Measurements from ENCODE around the gene SPN. TPM values are rescaled to one million over a fixed set of nuclear protein-coding genes. Genes with fewer than 3 reads are reported as not detected.
"Not testable (repeated sequence)": the region's sequence is repeated elsewhere in the genome, so short reads cannot be mapped to it uniquely, and the experiment has no call there.

SPN gene, protein sequence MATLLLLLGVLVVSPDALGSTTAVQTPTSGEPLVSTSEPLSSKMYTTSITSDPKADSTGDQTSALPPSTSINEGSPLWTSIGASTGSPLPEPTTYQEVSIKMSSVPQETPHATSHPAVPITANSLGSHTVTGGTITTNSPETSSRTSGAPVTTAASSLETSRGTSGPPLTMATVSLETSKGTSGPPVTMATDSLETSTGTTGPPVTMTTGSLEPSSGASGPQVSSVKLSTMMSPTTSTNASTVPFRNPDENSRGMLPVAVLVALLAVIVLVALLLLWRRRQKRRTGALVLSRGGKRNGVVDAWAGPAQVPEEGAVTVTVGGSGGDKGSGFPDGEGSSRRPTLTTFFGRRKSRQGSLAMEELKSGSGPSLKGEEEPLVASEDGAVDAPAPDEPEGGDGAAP
- total RNA-seq = 5.4 TPM

- intact Hi-C loops (cut with DNase I) = no loop called here
- DNase-seq (ENCODE audit: low spot score) (no peak), ATAC-seq (no peak)
Measured at GRCh38 chr16:29663016-29663806, at the start of gene SPN. Gene SPN, plus strand, starts transcription at chr16:29663247. Its CDS starts 482 bp downstream, at chr16:29663729.

DNA sequence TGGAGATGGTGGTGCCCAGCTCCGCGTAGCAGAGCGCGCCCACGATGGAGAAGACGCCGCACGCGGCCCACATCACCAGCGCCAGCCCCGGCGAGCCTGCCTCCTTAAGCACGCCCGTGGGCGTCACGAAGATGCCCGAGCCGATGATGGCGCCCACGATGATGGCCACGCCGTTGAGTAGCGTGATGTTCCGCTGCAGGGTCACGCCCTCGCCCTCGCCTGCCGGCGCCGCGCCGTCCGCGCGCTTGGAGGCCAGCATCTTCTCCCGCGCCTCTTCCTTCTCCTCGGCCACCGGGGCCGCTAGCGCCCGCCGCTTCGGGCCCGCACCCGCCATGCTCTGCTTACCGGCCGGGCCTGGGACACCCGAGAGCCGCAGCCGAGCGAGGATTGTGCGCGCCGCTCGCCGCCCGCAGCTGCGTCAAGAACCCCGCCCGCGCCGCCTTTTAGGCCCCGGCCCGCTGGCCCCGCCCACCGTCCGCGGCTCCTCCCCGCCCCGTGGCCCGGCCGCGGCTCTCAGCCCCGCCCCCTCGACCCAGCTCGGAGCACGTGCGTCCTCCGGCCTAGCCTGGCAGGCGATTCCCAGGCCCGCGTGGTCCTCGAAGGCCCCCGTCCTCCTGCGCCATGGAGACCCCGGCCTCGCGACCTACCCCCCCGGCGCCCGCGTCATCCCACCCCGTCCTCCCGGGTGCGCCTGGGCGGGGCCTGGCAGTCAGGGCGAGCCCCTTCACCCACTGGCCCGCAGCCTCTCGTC is 49.6 kb upstream of the SPN start:
- intact Hi-C loops (cut with DNase I) = not testable (repeated sequence)
- DNase-seq (ENCODE audit: low spot score) (peak; percentile 92), ATAC-seq (peak; percentile 83)

GRCh38 chr16:29614691-29615314 is 48.2 kb upstream of the SPN start:
- intact Hi-C loops (cut with DNase I); DNase-seq (ENCODE audit: low spot score): not testable (repeated sequence)
- ATAC-seq = peak; percentile 23

DNA sequence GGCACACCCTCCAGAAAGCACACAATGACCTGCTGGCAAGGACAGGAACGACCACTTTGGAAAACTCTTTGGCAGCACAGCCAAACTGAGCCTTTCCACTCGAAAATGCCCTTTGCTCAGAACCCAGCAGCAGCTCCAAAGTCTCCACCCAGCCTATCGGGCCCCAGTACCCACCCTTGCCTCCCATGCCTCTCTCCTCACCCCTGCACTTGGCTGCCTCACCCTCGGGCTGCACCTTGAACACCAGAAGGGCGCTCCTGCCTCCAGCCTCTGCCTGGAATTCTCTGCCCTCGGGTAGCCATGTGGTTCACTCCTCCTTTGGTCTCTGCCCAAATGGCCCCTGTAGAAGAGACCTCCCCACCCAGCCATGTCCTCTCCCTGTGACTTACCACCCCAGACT is 46.9 kb upstream of the SPN start:
- ATAC-seq; intact Hi-C loops (cut with DNase I); DNase-seq (ENCODE audit: low spot score): not testable (repeated sequence)

- ATAC-seq; DNase-seq (ENCODE audit: low spot score); intact Hi-C loops (cut with DNase I): not testable (repeated sequence)
Measured at GRCh38 chr16:29620591-29620990, 42.5 kb upstream of the SPN start.

DNA sequence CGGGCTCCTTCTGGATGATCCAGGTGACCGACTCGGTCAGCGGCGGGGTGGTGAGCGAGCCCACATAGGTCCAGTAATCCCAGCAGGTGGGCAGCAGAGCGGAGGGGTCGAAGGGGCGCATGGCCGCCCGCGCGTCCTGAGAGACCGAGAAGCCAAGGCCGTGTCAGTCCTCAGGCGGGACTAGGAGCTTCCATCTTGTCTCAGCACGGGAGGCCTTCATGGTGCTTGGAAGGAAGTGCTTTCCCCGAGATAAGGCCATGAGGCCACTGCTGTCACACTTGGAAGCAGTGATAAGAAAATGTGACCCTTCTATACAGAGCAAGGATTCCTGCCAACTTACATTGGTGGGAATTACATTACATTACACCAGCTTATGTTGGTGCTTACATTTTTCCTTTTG is 40.3 kb upstream of the SPN start:
- ATAC-seq; DNase-seq (ENCODE audit: low spot score); intact Hi-C loops (cut with DNase I): not testable (repeated sequence)

- DNase-seq (ENCODE audit: low spot score); ATAC-seq; intact Hi-C loops (cut with DNase I): not testable (repeated sequence)
Measured at GRCh38 chr16:29623253-29623652, 39.8 kb upstream of the SPN start.

- ATAC-seq; DNase-seq (ENCODE audit: low spot score); intact Hi-C loops (cut with DNase I): not testable (repeated sequence)
Measured at GRCh38 chr16:29625114-29625513, 37.9 kb upstream of the SPN start.

GRCh38 chr16:29626778-29627331 is 36.2 kb upstream of the SPN start:
- DNase-seq (ENCODE audit: low spot score); intact Hi-C loops (cut with DNase I): not testable (repeated sequence)
- peak; percentile 39 for ATAC-seq

- ATAC-seq; intact Hi-C loops (cut with DNase I); DNase-seq (ENCODE audit: low spot score): not testable (repeated sequence)
Measured at GRCh38 chr16:29627661-29628075, 35.4 kb upstream of the SPN start.

DNA sequence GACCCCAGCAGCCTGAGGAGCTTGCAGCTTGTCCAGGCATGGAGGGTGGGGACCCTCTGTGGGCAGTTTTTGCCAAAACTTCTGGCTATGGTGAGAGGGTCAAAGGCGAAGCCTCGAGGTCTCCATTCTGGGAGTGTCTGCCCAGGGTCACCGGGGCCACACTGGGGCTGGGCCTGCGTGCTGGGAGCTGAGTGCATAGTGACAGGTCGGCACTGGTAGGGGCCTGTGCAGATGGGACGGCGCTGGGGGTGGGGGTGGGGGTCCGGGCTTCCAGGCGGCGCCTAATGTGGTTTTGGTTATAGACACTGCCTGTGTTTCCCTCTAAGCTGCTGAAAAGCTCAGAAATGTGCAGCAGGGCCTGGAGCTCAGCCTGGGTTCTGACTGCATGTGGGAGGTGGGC is 34.3 kb upstream of the SPN start:
- ATAC-seq; intact Hi-C loops (cut with DNase I); DNase-seq (ENCODE audit: low spot score): not testable (repeated sequence)

GRCh38 chr16:29629318-29629717 is 33.7 kb upstream of the SPN start:
- intact Hi-C loops (cut with DNase I); DNase-seq (ENCODE audit: low spot score): not testable (repeated sequence)
- ATAC-seq = peak; percentile 22

- intact Hi-C loops (cut with DNase I); DNase-seq (ENCODE audit: low spot score); ATAC-seq: not testable (repeated sequence)
Measured at GRCh38 chr16:29631658-29632057, 31.4 kb upstream of the SPN start.

- ATAC-seq; DNase-seq (ENCODE audit: low spot score); intact Hi-C loops (cut with DNase I): not testable (repeated sequence)
Measured at GRCh38 chr16:29635902-29636301, 27.1 kb upstream of the SPN start.

DNA sequence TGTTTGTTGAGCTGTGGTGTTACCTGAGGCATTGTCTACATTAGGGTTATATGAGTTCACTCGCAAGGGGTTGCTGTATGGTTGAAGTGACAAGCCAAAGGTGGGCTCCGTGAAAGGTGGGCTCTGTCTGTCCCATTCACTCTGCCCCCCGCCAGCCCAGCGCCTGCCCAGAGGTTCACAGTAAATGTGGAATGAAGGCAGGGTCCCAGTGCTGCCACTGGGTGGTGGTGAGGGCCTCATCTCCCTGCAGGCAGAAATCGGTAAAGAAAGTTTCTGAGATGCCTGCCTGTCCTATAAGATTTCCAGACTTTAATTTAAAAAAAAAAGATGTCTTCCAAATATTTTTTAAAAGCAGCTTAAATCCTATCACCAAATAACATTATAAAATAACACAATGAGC is 26.7 kb upstream of the SPN start:
- intact Hi-C loops (cut with DNase I); ATAC-seq; DNase-seq (ENCODE audit: low spot score): not testable (repeated sequence)

DNA sequence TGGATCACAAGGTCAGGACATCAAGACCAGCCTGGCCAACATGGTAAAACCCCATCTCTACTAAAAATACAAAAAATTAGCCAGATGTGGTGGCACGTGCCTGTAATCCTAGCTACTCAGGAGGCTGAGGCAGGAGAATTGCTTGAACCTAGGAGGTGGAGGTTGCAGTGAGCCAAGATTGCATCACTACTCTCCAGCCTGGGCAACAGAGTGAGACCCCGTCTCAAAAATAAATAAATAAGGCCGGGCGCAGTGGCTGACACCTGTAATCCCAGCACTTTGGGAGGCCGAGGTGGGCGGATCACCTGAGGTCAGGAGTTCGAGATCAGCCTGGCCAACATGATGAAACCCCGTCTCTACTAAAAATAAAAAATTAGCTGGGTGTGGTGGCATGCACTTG is 24.3 kb upstream of the SPN start:
- ATAC-seq; intact Hi-C loops (cut with DNase I): not testable (repeated sequence)

DNA sequence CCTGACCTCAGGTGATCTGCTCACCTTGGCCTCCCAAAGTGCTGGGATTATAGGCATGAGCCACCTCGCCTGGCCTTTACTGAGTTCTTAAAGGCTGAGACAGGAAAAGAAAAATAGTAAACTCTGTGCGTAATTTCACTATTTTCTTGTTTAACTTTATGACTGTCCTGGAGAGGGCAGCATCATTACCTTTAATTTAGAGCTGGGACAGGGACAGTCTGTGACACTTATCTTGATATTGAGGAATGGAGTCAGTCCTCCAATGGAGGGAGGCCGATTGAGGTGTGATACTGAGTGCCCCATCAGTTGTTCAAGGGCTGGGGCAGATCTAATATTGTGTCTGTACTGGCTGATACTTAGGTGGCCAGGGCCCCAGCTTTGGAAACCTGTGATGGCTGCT is 21.5 kb upstream of the SPN start:
- intact Hi-C loops (cut with DNase I) = no loop called here
- no peak for DNase-seq (ENCODE audit: low spot score)
- peak; percentile 25 for ATAC-seq

More for the DNA sequence above, 24.3 kb upstream of the SPN start:
- not testable (repeated sequence) for DNase-seq (ENCODE audit: low spot score)

DNA sequence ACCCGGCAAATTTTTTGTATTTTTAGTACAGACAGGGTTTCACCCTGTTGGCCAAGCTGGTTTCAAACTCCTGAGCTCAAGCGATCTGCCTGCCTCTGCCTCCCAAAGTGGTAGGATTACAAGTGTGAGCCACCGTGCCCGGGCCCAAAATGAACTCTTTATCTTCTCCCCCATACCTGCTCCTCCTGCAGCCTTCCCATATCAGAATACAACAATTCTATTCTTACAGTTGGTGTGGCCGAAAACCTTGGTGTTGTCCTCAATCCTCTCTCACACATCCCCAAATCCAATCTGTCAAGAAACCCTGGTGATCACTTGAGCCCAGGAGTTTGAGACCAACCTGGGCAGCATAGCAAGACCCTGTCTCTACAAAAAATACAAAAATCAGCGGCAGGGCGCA is 19.5 kb upstream of the SPN start:
- ATAC-seq (no peak), DNase-seq (ENCODE audit: low spot score) (no peak)
- intact Hi-C loops (cut with DNase I) = no loop called here

Measured in sciatic nerve (tissue), 2 donors.